IMR-90 (cell line): ENCODE data around the gene NPAS3. TPM values are rescaled to one million over a fixed set of nuclear protein-coding genes. Genes with fewer than 3 reads are reported as not detected.

Source experiments
- ATAC-seq: fragments of 200-7000 bp; cut with Tn5 transposase; 2 replicates; pipeline ENCODE4 v1.9.1; 2020; ENCODE audit warnings: low read depth, mild to moderate bottlenecking, moderate library complexity
- BruUV-seq: library from RNA; stranded (reverse); fragments of 400-500 nt; replicated peaks from 2 replicates; lab custom pipeline; 2021; lab: Mats Ljungman, UMichigan
- CTCF ChIA-PET: fragments of 300-600 bp; formaldehyde crosslinking; extraction: SDS; loops from one replicate; lab custom pipeline; 2021; ENCODE audit warnings: antibody characterized with exemption; lab: Yijun Ruan, JAX
- POLR2A ChIA-PET: fragments of 300-600 bp; sonication (Branson Sonifier 250); formaldehyde crosslinking; loops from one replicate; lab custom pipeline; 2022; ENCODE audit warnings: antibody characterized with exemption; ENCODE audit not compliant: unreplicated experiment; lab: Charles Lee
- DNase-seq: peaks from one replicate; pipeline ENCODE4 v3.0.0; 2013
- H2AFZ ChIP-seq: replicated peaks from 2 replicates; pipeline ENCODE3; 2013; ENCODE audit warnings: low read length, mild to moderate bottlenecking; ENCODE audit not compliant: poor library complexity
- H2AK5ac ChIP-seq: 2 replicates; pipeline ENCODE4 v1.6.1; 2013; ENCODE audit warnings: low read depth, low read length, inconsistent platforms
- H2AK9ac ChIP-seq: replicated peaks from 2 replicates; pipeline ENCODE3; 2013; ENCODE audit warnings: mild to moderate bottlenecking, low read depth, low read length, moderate library complexity; ENCODE audit not compliant: poor library complexity
- H2BK120ac ChIP-seq: 2 replicates; pipeline ENCODE4 v1.6.1; 2013; ENCODE audit warnings: low read depth, low read length, inconsistent platforms
- H2BK15ac ChIP-seq: 3 replicates; pipeline ENCODE4 v1.6.1; 2013; ENCODE audit warnings: low read depth, low read length, inconsistent platforms
- H2BK20ac ChIP-seq: 2 replicates; pipeline ENCODE4 v1.6.1; 2013; ENCODE audit warnings: low read depth, mild to moderate bottlenecking, inconsistent platforms, low read length, moderate library complexity
- H2BK5ac ChIP-seq: 2 replicates; pipeline ENCODE4 v1.6.1; 2013; ENCODE audit warnings: mild to moderate bottlenecking, low read depth, low read length, inconsistent platforms; ENCODE audit not compliant: poor library complexity, severe bottlenecking
- H3K14ac ChIP-seq: replicated peaks from 2 replicates; pipeline ENCODE4 v1.6.1; 2013; ENCODE audit warnings: low read depth, low read length, inconsistent platforms
- H3K18ac ChIP-seq: 2 replicates; pipeline ENCODE4 v1.6.1; 2013; ENCODE audit warnings: low read depth, low read length, control low read depth
- H3K23ac ChIP-seq: 2 replicates; pipeline ENCODE4 v1.6.1; 2013; ENCODE audit warnings: low read depth, low read length, inconsistent platforms
- H3K27ac ChIP-seq: 2 replicates; pipeline ENCODE4 v1.5.1; 2013; ENCODE audit warnings: mild to moderate bottlenecking, control low read depth, low read length; ENCODE audit not compliant: insufficient read depth
- H3K27me3 ChIP-seq: 2 replicates; pipeline ENCODE4 v1.6.1; 2013; ENCODE audit warnings: low read length; ENCODE audit not compliant: control insufficient read depth, insufficient read depth
- H3K36me3 ChIP-seq: 2 replicates; pipeline ENCODE4 v1.6.1; 2013; ENCODE audit warnings: low read length, mixed read lengths; ENCODE audit not compliant: control insufficient read depth, insufficient read depth
- H3K4ac ChIP-seq: 2 replicates; pipeline ENCODE4 v1.6.1; 2013; ENCODE audit warnings: low read depth, low read length, inconsistent platforms
- H3K4me1 ChIP-seq: 2 replicates; pipeline ENCODE4 v1.6.1; 2013; ENCODE audit warnings: low read length, mixed read lengths; ENCODE audit not compliant: control insufficient read depth, insufficient read depth
- H3K4me2 ChIP-seq: 2 replicates; pipeline ENCODE4 v1.6.1; 2013; ENCODE audit warnings: low read depth, mild to moderate bottlenecking, control low read depth, low read length, moderate library complexity
- H3K4me3 ChIP-seq: 2 replicates; pipeline ENCODE4 v1.5.1; 2013; ENCODE audit warnings: low read depth, mild to moderate bottlenecking, control low read depth, low read length, moderate library complexity; ENCODE audit not compliant: insufficient read depth
- H3K56ac ChIP-seq: 2 replicates; pipeline ENCODE4 v1.6.1; 2013; ENCODE audit warnings: low read length, inconsistent platforms; ENCODE audit not compliant: insufficient read depth; ENCODE audit errors: extremely low read depth
- H3K79me1 ChIP-seq, 2 experiments: 2 replicates each; pipeline ENCODE4 v1.6.1; 2013; ENCODE audit warnings: low read length in 2 of 2, inconsistent platforms in 1 of 2, low read depth in 1 of 2
- H3K9ac ChIP-seq: 2 replicates; pipeline ENCODE4 v1.6.1; 2013; ENCODE audit warnings: low read depth, low read length, control low read depth
- H3K9me1 ChIP-seq: 2 replicates; pipeline ENCODE4 v1.6.1; 2013; ENCODE audit warnings: low read length, inconsistent platforms; ENCODE audit not compliant: insufficient read depth
- H3K9me3 ChIP-seq: 2 replicates; pipeline ENCODE4 v1.6.1; 2013; ENCODE audit warnings: low read length; ENCODE audit not compliant: control insufficient read depth, insufficient read depth
- H4K20me1 ChIP-seq: 2 replicates; pipeline ENCODE4 v1.6.1; 2013; ENCODE audit warnings: low read length, inconsistent platforms; ENCODE audit not compliant: insufficient read depth
- H4K5ac ChIP-seq: 2 replicates; pipeline ENCODE4 v1.6.1; 2013; ENCODE audit warnings: mild to moderate bottlenecking, low read depth, low read length, control low read depth
- H4K8ac ChIP-seq, 2 experiments: 2 replicates each; pipeline ENCODE4 v1.6.1; 2013; ENCODE audit warnings: low read depth in 2 of 2, low read length in 2 of 2, control low read depth in 1 of 2, inconsistent platforms in 1 of 2
- H4K91ac ChIP-seq: 2 replicates; pipeline ENCODE4 v1.6.1; 2013; ENCODE audit warnings: low read depth, low read length, inconsistent platforms; ENCODE audit not compliant: insufficient read depth
- BHLHE40 ChIP-seq: fragments of 150-350 bp; IDR thresholded peaks from 2 replicates; pipeline ENCODE4 v1.6.1; 2016; ENCODE audit warnings: mild to moderate bottlenecking, low read depth, low read length
- CEBPB ChIP-seq: IDR thresholded peaks from 2 replicates; pipeline ENCODE4 v1.6.1; 2012; ENCODE audit warnings: low read depth, low read length, improper control_type of control experiment
- CHD1 ChIP-seq: IDR thresholded peaks from 2 replicates; pipeline ENCODE4 v1.6.1; 2012; ENCODE audit warnings: low read depth, low read length, improper control_type of control experiment
- CTCF ChIP-seq: conservative IDR thresholded peaks from 2 replicates; pipeline ENCODE4 v1.5.1; 2012; ENCODE audit warnings: mild to moderate bottlenecking, low read depth, low read length, improper control_type of control experiment
- ELK1 ChIP-seq: fragments of 150-350 bp; IDR thresholded peaks from 2 replicates; pipeline ENCODE4 v1.6.1; 2016; ENCODE audit warnings: low read depth, mild to moderate bottlenecking, low read length, moderate library complexity, borderline replicate concordance
- FOS ChIP-seq: fragments of 150-350 bp; IDR thresholded peaks from 2 replicates; pipeline ENCODE4 v1.6.1; 2016; ENCODE audit warnings: low read depth, low read length
- MAFK ChIP-seq: IDR thresholded peaks from 2 replicates; pipeline ENCODE4 v1.6.1; 2012; ENCODE audit warnings: low read depth, low read length, improper control_type of control experiment
- MAZ ChIP-seq: IDR thresholded peaks from 2 replicates; pipeline ENCODE4 v1.6.1; 2012; ENCODE audit warnings: low read depth, mild to moderate bottlenecking, low read length, improper control_type of control experiment, moderate library complexity, borderline replicate concordance
- MXI1 ChIP-seq: IDR thresholded peaks from 2 replicates; pipeline ENCODE4 v1.6.1; 2012; ENCODE audit warnings: low read depth, mild to moderate bottlenecking, low read length, moderate library complexity, borderline replicate concordance
- NFE2L2 ChIP-seq: fragments of 150-350 bp; IDR thresholded peaks from 2 replicates; pipeline ENCODE4 v1.6.1; 2016; ENCODE audit warnings: low read depth, mild to moderate bottlenecking, low read length
- POLR2A ChIP-seq: IDR thresholded peaks from 2 replicates; pipeline ENCODE4 v1.6.1; 2012; ENCODE audit warnings: mild to moderate bottlenecking, low read depth, low read length
- RAD21 ChIP-seq: IDR thresholded peaks from 2 replicates; pipeline ENCODE4 v1.6.1; 2012; ENCODE audit warnings: low read length, improper control_type of control experiment
- RCOR1 ChIP-seq: IDR thresholded peaks from 2 replicates; pipeline ENCODE4 v1.6.1; 2012; ENCODE audit warnings: mild to moderate bottlenecking, low read length, improper control_type of control experiment; ENCODE audit not compliant: insufficient replicate concordance
- RFX5 ChIP-seq: IDR thresholded peaks from 2 replicates; pipeline ENCODE4 v1.8.0; 2012; ENCODE audit warnings: low read depth, mild to moderate bottlenecking, low read length, moderate library complexity
- SMC3 ChIP-seq: fragments of 150-350 bp; IDR thresholded peaks from 2 replicates; pipeline ENCODE4 v1.6.1; 2016; ENCODE audit warnings: low read depth, mild to moderate bottlenecking, antibody characterized with exemption, low read length, moderate library complexity
- USF2 ChIP-seq: fragments of 150-350 bp; IDR thresholded peaks from 2 replicates; pipeline ENCODE4 v1.6.1; 2017; ENCODE audit warnings: mild to moderate bottlenecking, antibody characterized with exemption, low read length, low read depth
- WGBS, 2 experiments: methylation state at CpG; one replicate each; pipeline versions ENCODE4 v1.1.5 to v1.1.7; 2013; ENCODE audit warnings: missing lambda C conversion rate in 2 of 2; ENCODE audit not compliant: insufficient read length in 1 of 2; ENCODE audit errors: extremely low coverage in 2 of 2; 5-methylcytosine and 5-hydroxymethylcytosine counted together
- dilution Hi-C: fragments of 300-500 bp; cut with HindIII; formaldehyde crosslinking; loops from one replicate; pipeline ENCODE4 v1.14.3; 2018; ENCODE audit warnings: low sequenced_read_pairs; ENCODE audit not compliant: unreplicated experiment
- in situ Hi-C: fragments of 300-500 bp; cut with MboI; formaldehyde crosslinking; loops from 3 replicates; pipeline ENCODE4 v1.14.3; 2019; ENCODE audit warnings: low sequenced_read_pairs, inconsistent platforms, mixed read lengths
- intact Hi-C: fragments of 100-400 bp; cut with micrococcal nuclease; formaldehyde crosslinking; loops from 2 replicates; pipeline ENCODE4 v1.10.0; 2022
- polyA plus RNA-seq, 3 experiments: library from polyadenylated mRNA; depleted of rRNA; stranded (reverse); fragments of >200 nt; gene quantifications; 2 replicates each; pipeline ENCODE4 v1.2.3, GENCODE V29; 2012; ENCODE audit warnings: low replicate concordance in 1 of 3
- total RNA-seq: library from RNA; depleted of rRNA; stranded (reverse); fragments of >200 nt; gene quantifications from 2 replicates; pipeline ENCODE4 v1.2.3, GENCODE V29; 2012

NPAS3 gene
- total and polyA plus RNA-seq, 2 of the 4 experiments (the other 2 are of a cell fraction) = not detected

GRCh38 chr14:32932914-32933628 lies 5.6 kb upstream of the NPAS3 start:
- ChIA-PET CTCF (no interaction called here), POLR2A (no interaction called here)
- Histone ChIP-seq H3K14ac (no peak overlapping the region), H3K4me3 (no peak overlapping the region), H3K36me3 (no peaks in the 10 kb centered on the region), H2AK5ac (no peak overlapping the region), H2AFZ (peak overlapping the region; percentile 41), H4K91ac (no peak overlapping the region), H3K27ac (no peak overlapping the region), H3K23ac (no peak overlapping the region), H2BK15ac (no peak overlapping the region), H4K5ac (no peak overlapping the region), H3K9me3 (peaks cover 2% of the 10 kb centered on the region; the same call in 1 of the 2 replicates), H3K4me1 (peaks cover 3% of the 10 kb centered on the region; the same call in 1 of the 2 replicates), H3K79me1 (no peaks in the 10 kb centered on the region), H2BK120ac (no peak overlapping the region), H3K27me3 (peaks cover 52% of the 10 kb centered on the region), H4K20me1 (no peaks in the 10 kb centered on the region), H3K56ac (no peak overlapping the region), H3K9me1 (no peaks in the 10 kb centered on the region), H4K8ac (no peak overlapping the region), H3K4me2 (no peak overlapping the region), H3K9ac (no peak overlapping the region), H3K18ac (no peak overlapping the region), H2BK20ac (no peak overlapping the region), H2BK5ac (no peak overlapping the region), H2AK9ac (no peak overlapping the region), H3K4ac (no peak overlapping the region)
- no peak for TF ChIP-seq USF2
- no peak for TF ChIP-seq CTCF
- no peak for TF ChIP-seq MAFK
- no peak for TF ChIP-seq POLR2A
- TF ChIP-seq RFX5 = no peak
- no peak for TF ChIP-seq FOS
- no peak for TF ChIP-seq CEBPB
- no peak for TF ChIP-seq ELK1
- TF ChIP-seq NFE2L2 = no peak
- no peak for TF ChIP-seq MXI1
- no peak for TF ChIP-seq MAZ
- no peak for TF ChIP-seq BHLHE40
- TF ChIP-seq RAD21 = no peak
- TF ChIP-seq RCOR1 = no peak
- no peak for TF ChIP-seq CHD1
- no peak for TF ChIP-seq SMC3
- 0% methylated on average over 8 of the region's 59 CpGs; no CpG with 5 or more reads in 1 of the 2 experiments for WGBS, 2 experiments
- ATAC-seq = no peak
- in situ Hi-C loops (no loop called here), intact Hi-C loops (no loop called here), dilution Hi-C loops (no loop called here)
- no TSS peak for BruUV-seq
- no peak for DNase-seq
